ENCODE results near the gene TRERF1.

Gene TRERF1

DNA sequence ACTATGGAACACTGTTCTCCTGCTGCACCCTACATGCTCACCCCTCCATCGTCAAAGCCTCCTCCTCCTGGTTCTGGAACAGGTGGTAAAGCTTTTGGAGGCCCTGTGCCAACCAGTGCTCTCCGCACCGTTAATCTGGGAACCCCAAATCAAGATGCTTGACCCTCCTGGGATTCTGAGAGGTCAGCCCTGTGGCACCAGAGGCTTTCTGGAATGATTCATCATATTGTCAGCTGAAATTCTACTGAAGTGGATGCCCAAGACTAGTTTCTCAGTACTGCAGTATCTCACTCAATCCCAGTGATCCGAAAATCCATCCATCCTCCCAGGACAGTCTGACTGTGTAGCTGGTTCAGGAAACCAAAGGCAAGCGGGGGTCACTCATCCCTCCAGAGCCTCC lies 92.7 kb downstream of the TRERF1 start:
- no peak for DNase-seq (ENCODE audit: low read depth)
- no peak overlapping the region for H3K4me3 ChIP-seq (ENCODE audit: low read length)
- TF ChIP-seq, protein P1, sequence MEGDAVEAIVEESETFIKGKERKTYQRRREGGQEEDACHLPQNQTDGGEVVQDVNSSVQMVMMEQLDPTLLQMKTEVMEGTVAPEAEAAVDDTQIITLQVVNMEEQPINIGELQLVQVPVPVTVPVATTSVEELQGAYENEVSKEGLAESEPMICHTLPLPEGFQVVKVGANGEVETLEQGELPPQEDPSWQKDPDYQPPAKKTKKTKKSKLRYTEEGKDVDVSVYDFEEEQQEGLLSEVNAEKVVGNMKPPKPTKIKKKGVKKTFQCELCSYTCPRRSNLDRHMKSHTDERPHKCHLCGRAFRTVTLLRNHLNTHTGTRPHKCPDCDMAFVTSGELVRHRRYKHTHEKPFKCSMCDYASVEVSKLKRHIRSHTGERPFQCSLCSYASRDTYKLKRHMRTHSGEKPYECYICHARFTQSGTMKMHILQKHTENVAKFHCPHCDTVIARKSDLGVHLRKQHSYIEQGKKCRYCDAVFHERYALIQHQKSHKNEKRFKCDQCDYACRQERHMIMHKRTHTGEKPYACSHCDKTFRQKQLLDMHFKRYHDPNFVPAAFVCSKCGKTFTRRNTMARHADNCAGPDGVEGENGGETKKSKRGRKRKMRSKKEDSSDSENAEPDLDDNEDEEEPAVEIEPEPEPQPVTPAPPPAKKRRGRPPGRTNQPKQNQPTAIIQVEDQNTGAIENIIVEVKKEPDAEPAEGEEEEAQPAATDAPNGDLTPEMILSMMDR (conservative IDR thresholded peaks at IDR 0.05; ENCODE audit: low read length), result no peak

DNA sequence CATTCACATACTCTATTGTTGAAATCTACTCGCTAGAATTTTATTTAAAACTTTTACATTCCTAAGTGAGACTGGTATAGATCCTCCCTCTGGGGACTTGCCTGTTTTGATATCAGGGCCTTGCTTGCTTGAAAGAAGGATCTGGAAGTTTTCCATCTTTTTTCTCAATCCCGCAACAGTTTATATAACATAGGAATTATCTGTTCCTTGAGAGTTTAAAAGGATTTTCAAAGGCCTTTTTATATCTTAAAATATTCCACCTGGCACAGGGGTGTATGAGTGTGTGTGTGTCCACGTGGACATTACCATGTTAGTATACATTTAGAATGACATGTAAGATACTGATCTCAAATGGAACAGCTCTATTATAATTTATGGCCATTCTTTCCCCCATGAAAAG lies 96.3 kb downstream of the TRERF1 start:
- no peak overlapping the region for H3K4me3 ChIP-seq (ENCODE audit: low read length)
- DNase-seq (ENCODE audit: low read depth), result no peak
- TF ChIP-seq, protein P1 (conservative IDR thresholded peaks at IDR 0.05; ENCODE audit: low read length), result no peak

DNA sequence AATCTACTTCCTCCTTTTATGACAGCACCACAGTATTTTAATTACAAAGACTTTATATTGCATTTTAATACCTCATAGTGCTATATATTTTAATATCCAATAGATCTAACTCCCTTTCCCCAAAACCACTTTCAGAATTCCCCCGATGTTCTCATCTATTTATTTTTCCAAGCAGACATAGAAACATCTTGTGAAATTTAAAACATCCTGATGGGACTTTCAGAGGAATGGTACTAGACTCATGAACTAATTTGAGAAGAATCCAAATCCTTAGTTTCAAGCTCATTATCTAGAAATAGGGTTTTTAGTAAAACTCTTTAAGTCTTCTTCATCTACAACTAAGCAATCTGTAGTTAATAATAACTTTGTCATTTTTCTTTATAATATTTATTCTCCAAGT lies 97.0 kb downstream of the TRERF1 start:
- DNase-seq (ENCODE audit: low read depth), result no peak
- H3K4me3 ChIP-seq (ENCODE audit: low read length), result no peak overlapping the region
- TF ChIP-seq, protein P1 (conservative IDR thresholded peaks at IDR 0.05; ENCODE audit: low read length), result no peak

DNA sequence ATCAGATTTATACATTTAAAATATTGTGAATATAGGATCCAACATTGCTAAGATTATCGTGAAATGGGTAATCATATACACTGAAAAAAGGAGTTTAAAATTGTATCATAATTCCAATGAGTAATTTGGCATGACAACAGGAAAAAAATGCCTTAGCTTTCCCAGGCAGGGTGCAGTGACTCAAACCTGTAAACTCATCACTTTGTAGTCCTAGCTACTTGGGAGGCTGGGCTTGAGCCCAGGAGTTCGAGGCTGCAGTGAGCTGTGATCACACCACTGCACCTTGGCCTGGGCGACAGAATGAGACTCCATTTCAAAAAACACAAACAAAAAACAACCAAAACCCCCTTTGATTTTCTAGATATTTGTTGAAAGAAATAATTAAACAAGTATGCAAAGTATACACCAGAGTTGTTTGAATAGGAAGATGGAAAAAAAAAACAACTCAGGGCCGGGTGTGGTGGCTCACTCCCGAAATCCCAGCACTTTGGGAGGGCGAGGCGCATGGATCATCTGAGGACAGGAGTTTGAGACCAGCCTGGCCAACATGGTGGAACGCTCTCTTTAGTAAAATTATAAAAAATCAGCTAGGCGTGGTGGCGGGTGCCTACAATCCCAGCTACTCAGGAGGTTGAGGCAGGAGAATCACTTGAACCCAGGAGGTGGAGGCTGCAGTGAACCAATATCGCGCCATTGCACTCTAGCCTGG lies 98.7 kb downstream of the TRERF1 start:
- DNase-seq (ENCODE audit: low read depth), result peak; percentile 73
- H3K4me3 ChIP-seq (ENCODE audit: low read length), result no peak overlapping the region
- TF ChIP-seq, protein P1 (conservative IDR thresholded peaks at IDR 0.05; ENCODE audit: low read length), result no peak

DNA sequence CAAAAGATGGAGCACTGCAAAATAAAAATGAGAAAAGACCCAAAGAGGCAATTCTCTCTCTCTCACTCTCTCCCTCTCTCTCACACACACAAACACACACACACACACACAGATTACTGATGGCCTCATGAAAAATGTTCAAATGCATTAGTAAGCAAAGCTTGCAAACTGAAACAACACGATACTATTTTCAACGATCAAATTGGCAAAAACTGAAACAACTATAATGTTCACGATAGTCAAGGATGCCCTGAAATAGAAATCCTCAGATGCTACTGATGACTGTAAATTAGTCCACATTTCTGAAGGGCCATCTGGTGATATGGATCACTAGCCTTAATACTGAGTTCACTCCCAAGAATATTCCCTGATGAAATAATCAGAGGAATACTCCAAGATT lies 100.8 kb downstream of the TRERF1 start:
- H3K4me3 ChIP-seq (ENCODE audit: low read length), result no peak overlapping the region
- TF ChIP-seq, protein P1 (conservative IDR thresholded peaks at IDR 0.05; ENCODE audit: low read length), result no peak

DNA sequence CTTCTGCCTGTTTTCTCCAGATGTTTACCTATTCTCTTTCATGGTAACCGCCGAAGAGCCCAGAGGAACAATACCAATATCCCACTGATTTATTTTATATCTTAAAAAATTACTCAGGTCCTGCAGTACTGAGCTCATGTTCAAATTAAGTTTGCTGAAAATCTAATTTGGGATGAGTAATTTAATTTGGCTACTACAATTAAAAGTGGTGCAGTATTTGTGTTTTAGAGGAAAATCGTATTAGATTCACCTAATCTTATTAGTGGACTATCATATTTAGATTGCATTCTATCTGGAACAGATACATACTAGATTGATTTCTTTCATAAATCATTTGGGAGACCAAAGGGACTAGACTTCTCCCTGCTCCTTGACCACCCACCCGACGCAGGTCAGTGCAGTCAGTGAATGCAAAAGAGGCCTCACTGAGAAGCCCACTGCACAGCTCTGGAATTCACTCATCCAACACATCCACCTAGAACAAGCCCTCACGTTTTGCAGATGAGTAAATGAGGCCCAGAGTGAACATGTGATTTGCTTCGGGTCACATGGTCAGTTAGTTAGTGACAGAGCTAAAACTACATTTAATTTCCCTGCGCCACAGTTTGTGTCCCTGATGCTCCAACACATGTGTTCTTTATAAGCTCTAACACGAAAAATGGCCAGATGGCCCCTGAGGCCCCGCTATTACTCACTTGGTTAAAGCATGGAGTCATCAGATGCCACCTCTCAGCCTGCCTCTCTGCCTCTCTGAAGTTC lies 101.8 kb downstream of the TRERF1 start:
- no peak overlapping the region for H3K4me3 ChIP-seq (ENCODE audit: low read length)
- TF ChIP-seq, protein P1 (conservative IDR thresholded peaks at IDR 0.05; ENCODE audit: low read length), result no peak
- peak; percentile 68 for DNase-seq (ENCODE audit: low read depth)

More for the DNA sequence above, 100.8 kb downstream of the TRERF1 start:
- no peak for DNase-seq (ENCODE audit: low read depth)

DNA sequence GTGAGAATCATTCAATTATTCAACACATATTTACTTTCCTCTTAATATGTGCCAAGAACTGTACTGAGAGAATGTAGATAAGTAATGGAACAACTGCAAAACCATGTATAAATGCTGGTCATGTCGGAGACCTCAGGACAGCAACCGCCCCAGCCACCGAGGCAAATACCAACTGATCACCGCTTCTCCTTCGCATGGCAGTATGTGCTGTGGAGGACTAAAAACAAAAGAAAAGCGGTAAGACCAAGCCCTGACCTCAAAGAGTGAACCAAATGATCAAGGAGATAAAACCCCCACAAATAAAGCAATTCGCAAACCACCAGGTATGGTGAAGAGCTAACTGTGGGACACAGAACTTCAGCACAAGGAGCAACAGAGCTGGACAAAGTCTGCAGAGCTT lies 104.3 kb downstream of the TRERF1 start:
- TF ChIP-seq, protein P1 (conservative IDR thresholded peaks at IDR 0.05; ENCODE audit: low read length), result no peak
- DNase-seq (ENCODE audit: low read depth), result no peak
- no peak overlapping the region for H3K4me3 ChIP-seq (ENCODE audit: low read length)
